ENCODE data around the gene ATF6.
"Not testable (repeated sequence)": the region's sequence is repeated elsewhere in the genome, so short reads cannot be mapped to it uniquely, and the experiment has no call there.

Gene ATF6

DNA sequence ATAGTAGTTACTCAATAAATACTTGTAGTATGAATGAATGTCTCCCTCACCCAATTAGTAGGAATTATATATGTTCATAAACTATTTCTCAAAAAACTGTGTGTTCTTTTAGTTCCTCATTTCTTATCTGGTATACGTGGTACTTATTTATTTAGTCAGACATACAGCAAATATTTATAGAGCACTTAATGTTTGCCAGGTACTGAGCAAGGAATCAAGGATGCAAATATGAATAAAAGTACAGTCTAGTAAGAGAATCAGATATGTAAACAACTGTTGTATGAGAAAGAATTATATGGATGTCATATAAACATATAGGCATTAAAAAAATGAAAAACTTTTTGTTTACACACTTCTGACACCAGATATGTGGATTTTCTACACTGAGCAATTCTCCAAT lies 58.5 kb downstream of the ATF6 start:
- TF ChIP-seq EZH2phosphoT487 (IDR thresholded peaks at IDR 0.05; ENCODE audit: borderline replicate concordance, low read length) (no peak), CTCF (IDR thresholded peaks at IDR 0.05; ENCODE audit: low read depth, low read length, poor library complexity, severe bottlenecking) (no peak)
- Histone ChIP-seq H3K27ac (ENCODE audit: low read depth, low read length) (no peak overlapping the region), H3K4me2 (ENCODE audit: low read length) (no peak overlapping the region), H3K4me3 (ENCODE audit: low read length) (no peak overlapping the region), H3K27me3 (ENCODE audit: control insufficient read depth, low read length) (no peaks in the 10 kb centered on the region), H3K4me1 (ENCODE audit: control insufficient read depth, low read length) (no peaks in the 10 kb centered on the region), H4K20me1 (ENCODE audit: control insufficient read depth, insufficient read depth, low read depth, low read length) (no peaks in the 10 kb centered on the region), H3K9me2 (replicated peaks; ENCODE audit: control insufficient read depth, low read length) (no peaks in the 10 kb centered on the region), H3K36me3 (ENCODE audit: control insufficient read depth, low read length) (peaks cover 47% of the 10 kb centered on the region), H3K79me2 (ENCODE audit: control insufficient read depth, low read length) (no peaks in the 10 kb centered on the region), H3F3A (ENCODE audit: control insufficient read depth, insufficient read depth) (no peaks in the 10 kb centered on the region), H3K9me3 (ENCODE audit: control insufficient read depth, insufficient read depth, low read length) (no peaks in the 10 kb centered on the region)

DNA sequence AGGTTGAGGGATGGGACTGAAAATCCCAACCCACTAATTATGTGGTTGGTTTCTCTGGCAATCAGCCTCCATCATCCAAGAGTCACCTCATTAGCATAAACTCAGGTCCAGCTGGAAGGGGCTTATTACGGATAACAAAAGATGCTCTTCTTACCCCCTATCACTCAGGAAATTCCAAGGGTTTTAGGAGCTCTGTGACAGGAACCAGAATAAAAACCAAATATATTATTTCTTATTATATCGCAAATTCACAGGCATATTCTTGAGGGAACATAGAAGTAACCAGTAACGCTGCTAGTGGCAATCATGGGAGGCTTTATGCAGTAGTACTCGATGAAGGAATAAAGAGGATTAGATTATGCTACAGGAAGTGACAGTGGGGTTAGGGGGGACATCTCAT lies 59.7 kb downstream of the ATF6 start:
- no peaks in the 10 kb centered on the region for H3K27me3 ChIP-seq (ENCODE audit: control insufficient read depth, low read length)
- no peak overlapping the region for H3K4me2 ChIP-seq (ENCODE audit: low read length)
- peaks cover 44% of the 10 kb centered on the region for H3K36me3 ChIP-seq (ENCODE audit: control insufficient read depth, low read length)
- H3K27ac ChIP-seq (ENCODE audit: low read depth, low read length), result no peak overlapping the region
- no peaks in the 10 kb centered on the region for H3K9me2 ChIP-seq (replicated peaks; ENCODE audit: control insufficient read depth, low read length)
- H4K20me1 ChIP-seq (ENCODE audit: control insufficient read depth, insufficient read depth, low read depth, low read length), result no peaks in the 10 kb centered on the region
- H3K9me3 ChIP-seq (ENCODE audit: control insufficient read depth, insufficient read depth, low read length), result no peaks in the 10 kb centered on the region
- H3K79me2 ChIP-seq (ENCODE audit: control insufficient read depth, low read length), result no peaks in the 10 kb centered on the region
- H3F3A ChIP-seq (ENCODE audit: control insufficient read depth, insufficient read depth), result no peaks in the 10 kb centered on the region
- TF ChIP-seq CTCF (IDR thresholded peaks at IDR 0.05; ENCODE audit: low read depth, low read length, poor library complexity, severe bottlenecking) (no peak), EZH2phosphoT487 (IDR thresholded peaks at IDR 0.05; ENCODE audit: borderline replicate concordance, low read length) (no peak)
- H3K4me3 ChIP-seq (ENCODE audit: low read length), result no peak overlapping the region
- no peaks in the 10 kb centered on the region for H3K4me1 ChIP-seq (ENCODE audit: control insufficient read depth, low read length)

DNA sequence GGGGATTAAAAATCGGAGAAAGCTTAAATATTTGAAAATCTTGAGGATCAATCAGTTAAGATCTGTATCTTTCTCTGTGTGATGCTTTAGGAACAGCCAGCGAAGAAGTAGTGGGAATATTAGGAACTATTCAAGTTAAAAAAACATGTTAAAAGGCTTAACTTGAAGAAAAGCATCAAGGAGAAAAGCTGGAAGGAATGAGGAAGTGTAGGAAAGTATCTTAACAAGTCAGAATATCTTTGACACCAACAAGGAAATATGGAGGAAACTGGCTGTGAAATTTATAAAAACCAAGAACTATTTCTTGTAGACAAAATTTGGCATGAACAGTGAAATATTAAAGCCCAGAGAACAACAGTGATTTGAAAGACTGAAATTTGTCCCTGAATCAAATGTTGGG lies 60.4 kb downstream of the ATF6 start:
- Histone ChIP-seq H3K9me2 (replicated peaks; ENCODE audit: control insufficient read depth, low read length) (no peaks in the 10 kb centered on the region), H3K79me2 (ENCODE audit: control insufficient read depth, low read length) (no peaks in the 10 kb centered on the region), H3K4me3 (ENCODE audit: low read length) (no peak overlapping the region), H3K36me3 (ENCODE audit: control insufficient read depth, low read length) (peaks cover 38% of the 10 kb centered on the region), H3K4me2 (ENCODE audit: low read length) (no peak overlapping the region), H4K20me1 (ENCODE audit: control insufficient read depth, insufficient read depth, low read depth, low read length) (no peaks in the 10 kb centered on the region), H3K27ac (ENCODE audit: low read depth, low read length) (no peak overlapping the region), H3F3A (ENCODE audit: control insufficient read depth, insufficient read depth) (no peaks in the 10 kb centered on the region), H3K9me3 (ENCODE audit: control insufficient read depth, insufficient read depth, low read length) (no peaks in the 10 kb centered on the region), H3K4me1 (ENCODE audit: control insufficient read depth, low read length) (no peaks in the 10 kb centered on the region), H3K27me3 (ENCODE audit: control insufficient read depth, low read length) (no peaks in the 10 kb centered on the region)
- TF ChIP-seq EZH2phosphoT487 (IDR thresholded peaks at IDR 0.05; ENCODE audit: borderline replicate concordance, low read length) (no peak), CTCF (IDR thresholded peaks at IDR 0.05; ENCODE audit: low read depth, low read length, poor library complexity, severe bottlenecking) (no peak)

DNA sequence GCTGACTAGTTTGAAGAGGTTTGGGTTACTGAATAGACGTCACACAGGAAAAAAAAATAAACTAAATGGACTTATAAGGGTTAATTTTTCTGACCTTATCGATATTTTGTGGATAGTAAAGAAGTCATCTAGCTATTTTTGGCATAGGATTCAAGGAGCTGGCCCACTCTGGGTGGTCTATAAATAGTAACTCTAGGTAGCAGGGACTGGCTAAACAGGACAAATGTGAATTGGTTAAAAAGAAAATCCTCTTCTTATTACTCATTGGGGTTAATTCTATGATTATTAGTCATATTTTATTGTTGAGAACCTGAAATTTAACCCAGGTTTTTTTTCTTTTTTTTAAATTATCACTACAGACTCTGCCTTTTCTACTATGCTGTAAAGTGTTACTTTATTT lies 61.7 kb downstream of the ATF6 start:
- H4K20me1 ChIP-seq (ENCODE audit: control insufficient read depth, insufficient read depth, low read depth, low read length), result no peaks in the 10 kb centered on the region
- no peaks in the 10 kb centered on the region for H3K4me1 ChIP-seq (ENCODE audit: control insufficient read depth, low read length)
- H3K36me3 ChIP-seq (ENCODE audit: control insufficient read depth, low read length), result peaks cover 27% of the 10 kb centered on the region
- H3K4me2 ChIP-seq (ENCODE audit: low read length), result no peak overlapping the region
- no peaks in the 10 kb centered on the region for H3K9me2 ChIP-seq (replicated peaks; ENCODE audit: control insufficient read depth, low read length)
- no peaks in the 10 kb centered on the region for H3K79me2 ChIP-seq (ENCODE audit: control insufficient read depth, low read length)
- no peak for TF ChIP-seq CTCF (IDR thresholded peaks at IDR 0.05; ENCODE audit: low read depth, low read length, poor library complexity, severe bottlenecking)
- TF ChIP-seq EZH2phosphoT487 (IDR thresholded peaks at IDR 0.05; ENCODE audit: borderline replicate concordance, low read length), result no peak
- H3K27me3 ChIP-seq (ENCODE audit: control insufficient read depth, low read length), result no peaks in the 10 kb centered on the region
- H3K27ac ChIP-seq (ENCODE audit: low read depth, low read length), result no peak overlapping the region
- no peak overlapping the region for H3K4me3 ChIP-seq (ENCODE audit: low read length)
- no peaks in the 10 kb centered on the region for H3F3A ChIP-seq (ENCODE audit: control insufficient read depth, insufficient read depth)
- H3K9me3 ChIP-seq (ENCODE audit: control insufficient read depth, insufficient read depth, low read length), result no peaks in the 10 kb centered on the region

DNA sequence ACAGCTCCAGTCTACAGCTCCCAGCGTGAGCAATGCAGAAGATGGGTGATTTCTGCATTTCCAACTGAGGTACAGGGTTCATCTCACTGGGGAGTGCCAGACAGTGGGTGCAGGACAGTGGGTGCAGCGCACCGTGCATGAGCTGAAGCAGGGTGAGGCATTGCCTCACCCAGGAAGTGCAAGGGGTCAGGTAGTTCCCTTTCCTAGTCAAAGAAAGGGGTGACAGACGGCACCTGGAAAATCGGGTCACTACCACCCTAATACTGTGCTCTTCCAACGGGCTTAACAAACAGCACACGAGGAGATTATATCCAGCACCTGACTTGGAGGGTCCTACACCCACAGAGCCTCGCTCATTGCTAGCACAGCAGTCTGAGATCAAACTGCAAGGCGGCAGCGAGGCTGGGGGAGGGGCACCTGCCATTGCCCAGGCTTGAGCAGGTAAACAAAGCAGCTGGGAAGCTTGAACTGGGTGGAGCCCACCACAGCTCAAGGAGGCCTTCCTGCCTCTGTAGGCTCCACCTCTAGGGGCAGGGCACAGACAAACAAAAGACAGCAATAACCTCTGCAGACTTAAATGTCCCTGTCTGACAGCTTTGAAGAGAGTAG lies 66.3 kb downstream of the ATF6 start:
- H3K9me3 ChIP-seq (ENCODE audit: control insufficient read depth, insufficient read depth, low read length); H3K9me2 ChIP-seq (replicated peaks; ENCODE audit: control insufficient read depth, low read length); H3K27ac ChIP-seq (ENCODE audit: low read depth, low read length); H3K4me2 ChIP-seq (ENCODE audit: low read length); H4K20me1 ChIP-seq (ENCODE audit: control insufficient read depth, insufficient read depth, low read depth, low read length); H3K79me2 ChIP-seq (ENCODE audit: control insufficient read depth, low read length); H3K4me3 ChIP-seq (ENCODE audit: low read length); H3K4me1 ChIP-seq (ENCODE audit: control insufficient read depth, low read length); H3F3A ChIP-seq (ENCODE audit: control insufficient read depth, insufficient read depth); H3K27me3 ChIP-seq (ENCODE audit: control insufficient read depth, low read length): not testable (repeated sequence)
- H3K36me3 ChIP-seq (ENCODE audit: control insufficient read depth, low read length), result peaks cover 13% of the 10 kb centered on the region

Data from DOHH2 (cell line).